GM23338 (cell line): ENCODE measurements around the gene ESPL1. TPM values are rescaled to one million over a fixed set of nuclear protein-coding genes. Genes with fewer than 3 reads are reported as not detected.
A peak's percentile ranks its signal among the peaks of the same experiment; 100 is the strongest.

Source experiments
- ATAC-seq: fragments of 200-7000 bp; cut with Tn5 transposase; 3 replicates; pipeline ENCODE4 v1.9.1; 2020
- DNase-seq: peaks from one replicate; pipeline ENCODE4 v3.0.0-alpha.2; 2015; ENCODE audit warnings: low spot score
- H2AFZ ChIP-seq: fragments of 200-600 bp; sonication (generic); 2 replicates; pipeline ENCODE4 v1.8.0; 2016; ENCODE audit warnings: antibody characterized with exemption, mild to moderate bottlenecking, moderate library complexity
- H3F3A ChIP-seq: fragments of 200-600 bp; sonication (generic); replicated peaks from 2 replicates; pipeline ENCODE4 v1.8.0; 2017; ENCODE audit warnings: antibody characterized with exemption, mixed run types, low read depth
- H3K27ac ChIP-seq: fragments of 200-600 bp; sonication (generic); 2 replicates; pipeline ENCODE4 v1.6.1; 2016; ENCODE audit warnings: low read depth
- H3K27me3 ChIP-seq: fragments of 200-600 bp; sonication (generic); 2 replicates; pipeline ENCODE4 v1.8.0; 2016; ENCODE audit warnings: mild to moderate bottlenecking, mixed run types, moderate library complexity; ENCODE audit not compliant: insufficient read depth
- H3K36me3 ChIP-seq: fragments of 200-600 bp; sonication (generic); 2 replicates; pipeline ENCODE4 v1.8.0; 2016; ENCODE audit warnings: mild to moderate bottlenecking; ENCODE audit not compliant: insufficient read depth
- H3K4me1 ChIP-seq: fragments of 200-600 bp; sonication (generic); 2 replicates; pipeline ENCODE4 v1.8.0; 2016; ENCODE audit warnings: mild to moderate bottlenecking, moderate library complexity; ENCODE audit not compliant: insufficient read depth
- H3K4me2 ChIP-seq: fragments of 200-600 bp; sonication (generic); 2 replicates; pipeline ENCODE4 v1.7.1; 2017; ENCODE audit warnings: mixed run types
- H3K4me3 ChIP-seq: fragments of 200-600 bp; sonication (generic); 2 replicates; pipeline ENCODE4 v1.6.1; 2016; ENCODE audit warnings: mixed run types
- H3K79me2 ChIP-seq: fragments of 200-600 bp; sonication (generic); replicated peaks from 2 replicates; pipeline ENCODE4 v1.8.0; 2017; ENCODE audit warnings: mild to moderate bottlenecking; ENCODE audit not compliant: insufficient read depth
- H3K9me2 ChIP-seq: fragments of 200-600 bp; sonication (generic); 2 replicates; pipeline ENCODE4 v1.8.0; 2017; ENCODE audit not compliant: insufficient read depth
- H4K20me1 ChIP-seq: fragments of 200-600 bp; sonication (generic); replicated peaks from 2 replicates; pipeline ENCODE4 v1.8.0; 2017; ENCODE audit warnings: mild to moderate bottlenecking; ENCODE audit not compliant: insufficient read depth
- H3K27ac Mint-ChIP-seq: 2 replicates; pipeline ENCODE4 v1.8.0; 2020; ENCODE audit warnings: inconsistent platforms, mild to moderate bottlenecking, moderate library complexity, mixed read lengths
- H3K27me3 Mint-ChIP-seq: 3 replicates; pipeline ENCODE4 v1.8.0; 2022; ENCODE audit warnings: low read depth, mild to moderate bottlenecking, moderate library complexity, mixed read lengths, inconsistent platforms; ENCODE audit not compliant: insufficient read depth, poor library complexity
- H3K36me3 Mint-ChIP-seq: 3 replicates; pipeline ENCODE4 v1.8.0; 2021; ENCODE audit warnings: low read depth, mild to moderate bottlenecking, inconsistent platforms, moderate library complexity, mixed read lengths
- H3K4me1 Mint-ChIP-seq: 3 replicates; pipeline ENCODE4 v1.8.0; 2020; ENCODE audit warnings: mild to moderate bottlenecking, inconsistent platforms, mixed read lengths
- H3K4me3 Mint-ChIP-seq: 3 replicates; pipeline ENCODE4 v1.8.0; 2021; ENCODE audit warnings: moderate library complexity, mild to moderate bottlenecking, inconsistent platforms, mixed read lengths
- H3K9me3 Mint-ChIP-seq: 3 replicates; pipeline ENCODE4 v1.8.0; 2020; ENCODE audit warnings: moderate library complexity, mild to moderate bottlenecking, inconsistent platforms, mixed read lengths
- CREB1 ChIP-seq: fragments of 250-450 bp; sonication (Bioruptor Pico); IDR thresholded peaks from 2 replicates; pipeline ENCODE4 v1.5.0; 2020; ENCODE audit warnings: low read depth, mild to moderate bottlenecking, moderate library complexity
- EZH2 ChIP-seq: fragments of 200-600 bp; sonication (generic); IDR thresholded peaks from one replicate; pipeline ENCODE4 v1.8.0; 2017; ENCODE audit warnings: antibody characterized with exemption, mild to moderate bottlenecking, low read depth; ENCODE audit not compliant: unreplicated experiment
- EZH2phosphoT487 ChIP-seq: fragments of 200-600 bp; sonication (generic); IDR thresholded peaks from one replicate; pipeline ENCODE4 v1.8.1; 2018; ENCODE audit warnings: antibody characterized with exemption; ENCODE audit not compliant: unreplicated experiment
- JUNB ChIP-seq: IDR thresholded peaks from one replicate; pipeline ENCODE4 v1.6.1; 2016; ENCODE audit warnings: antibody characterized with exemption; ENCODE audit not compliant: unreplicated experiment
- NANOG ChIP-seq: IDR thresholded peaks from 2 replicates; pipeline ENCODE4 v1.6.1; 2016; ENCODE audit warnings: antibody characterized with exemption, borderline replicate concordance
- POLR2AphosphoS5 ChIP-seq: IDR thresholded peaks from 2 replicates; pipeline ENCODE4 v1.6.1; 2016; ENCODE audit warnings: antibody characterized with exemption, low read depth
- ZNF462 ChIP-seq: fragments of 250-450 bp; sonication (Bioruptor Pico); IDR thresholded peaks from 2 replicates; pipeline ENCODE4 v1.5.0; 2020; ENCODE audit warnings: mild to moderate bottlenecking, moderate library complexity
- polyA plus RNA-seq: library from polyadenylated mRNA; unstranded; fragments of >200 nt; fragmentation: Nextera tagmentation; extraction: Ambion mirVana; gene quantifications from 2 replicates; pipeline ENCODE4 v1.2.1, GENCODE V29; 2016
- total RNA-seq: library from RNA; depleted of rRNA; stranded (reverse); fragments of >200 nt; shearing (Covaris generic); gene quantifications from 2 replicates; pipeline ENCODE4 v1.2.3, GENCODE V29; 2014
- TF ChIP-seq, protein P1 (sequence below): IDR thresholded peaks from 2 replicates; pipeline ENCODE4 v1.6.1; 2016; ENCODE audit warnings: antibody characterized with exemption
- TF ChIP-seq, protein P2 (sequence below), 2 experiments: fragments of 200-600 bp in 1 of 2; sonication (generic) in 1 of 2; conservative IDR thresholded peaks; 2 replicates each; pipeline versions ENCODE4 v1.5.1 to v1.6.1; 2016 to 2017; ENCODE audit warnings: antibody characterized with exemption in 2 of 2, low read depth in 2 of 2, mild to moderate bottlenecking in 2 of 2, moderate library complexity in 1 of 2

Gene ESPL1
- total and polyA plus RNA-seq, 2 experiments from 2014 or later: 13.2 to 56.5 TPM

- Histone ChIP-seq H3K4me2 (no peak overlapping the region), H3F3A (no peaks in the 10 kb centered on the region), H4K20me1 (no peaks in the 10 kb centered on the region), H3K27ac (no peak overlapping the region), H2AFZ (no peak overlapping the region), H3K9me2 (no peaks in the 10 kb centered on the region), H3K36me3 (no peaks in the 10 kb centered on the region), H3K27me3 (no peaks in the 10 kb centered on the region), H3K4me1 (peaks cover 33% of the 10 kb centered on the region), H3K79me2 (no peaks in the 10 kb centered on the region), H3K4me3 (no peak overlapping the region)
- Mint-ChIP-seq H3K27ac (no peak overlapping the region), H3K36me3 (no peaks in the 10 kb centered on the region; the same call in 2 of the 3 replicates), H3K4me1 (peaks cover 44% of the 10 kb centered on the region), H3K4me3 (no peak overlapping the region), H3K27me3 (peaks cover 9% of the 10 kb centered on the region), H3K9me3 (peaks cover 2% of the 10 kb centered on the region; the same call in 1 of the 3 replicates)
- TF ChIP-seq ZNF462 (CRISPR knock-in tag) (no peak), JUNB (no peak), EZH2phosphoT487 (no peak)
- TF ChIP-seq, protein P1, sequence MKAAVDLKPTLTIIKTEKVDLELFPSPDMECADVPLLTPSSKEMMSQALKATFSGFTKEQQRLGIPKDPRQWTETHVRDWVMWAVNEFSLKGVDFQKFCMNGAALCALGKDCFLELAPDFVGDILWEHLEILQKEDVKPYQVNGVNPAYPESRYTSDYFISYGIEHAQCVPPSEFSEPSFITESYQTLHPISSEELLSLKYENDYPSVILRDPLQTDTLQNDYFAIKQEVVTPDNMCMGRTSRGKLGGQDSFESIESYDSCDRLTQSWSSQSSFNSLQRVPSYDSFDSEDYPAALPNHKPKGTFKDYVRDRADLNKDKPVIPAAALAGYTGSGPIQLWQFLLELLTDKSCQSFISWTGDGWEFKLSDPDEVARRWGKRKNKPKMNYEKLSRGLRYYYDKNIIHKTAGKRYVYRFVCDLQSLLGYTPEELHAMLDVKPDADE: no peak
- DNase-seq: no peak
- ATAC-seq: no peak
Measured at GRCh38 chr12:53244337-53244736, 23.8 kb upstream of the ESPL1 start.

DNA sequence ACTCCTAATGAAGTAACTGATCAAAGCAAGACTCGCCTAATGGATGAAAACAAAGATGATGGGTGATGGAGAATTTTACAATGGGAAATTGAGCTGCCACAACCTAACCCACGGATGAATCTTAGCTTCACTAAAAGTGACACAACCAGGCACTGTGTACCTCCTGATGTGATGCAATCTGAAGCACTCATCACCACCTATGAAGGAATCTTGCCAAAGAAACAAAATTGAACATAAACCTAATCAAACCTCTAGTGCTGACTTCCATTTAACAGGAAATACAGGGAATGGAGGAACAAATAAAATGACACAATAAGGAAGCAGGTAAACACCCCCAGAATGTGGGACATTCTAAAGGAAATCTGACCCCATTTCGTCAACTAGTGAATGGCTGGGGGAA is 22.8 kb upstream of the ESPL1 start:
- H3K36me3 Mint-ChIP-seq: no peaks in the 10 kb centered on the region; the same call in 2 of the 3 replicates
- H3K9me3 Mint-ChIP-seq: peaks cover 2% of the 10 kb centered on the region; the same call in 1 of the 3 replicates
- peaks cover 39% of the 10 kb centered on the region for H3K4me1 Mint-ChIP-seq
- no peak for TF ChIP-seq JUNB
- no peak for TF ChIP-seq CREB1 (CRISPR knock-in tag)
- TF ChIP-seq EZH2: no peak
- TF ChIP-seq, protein P2, sequence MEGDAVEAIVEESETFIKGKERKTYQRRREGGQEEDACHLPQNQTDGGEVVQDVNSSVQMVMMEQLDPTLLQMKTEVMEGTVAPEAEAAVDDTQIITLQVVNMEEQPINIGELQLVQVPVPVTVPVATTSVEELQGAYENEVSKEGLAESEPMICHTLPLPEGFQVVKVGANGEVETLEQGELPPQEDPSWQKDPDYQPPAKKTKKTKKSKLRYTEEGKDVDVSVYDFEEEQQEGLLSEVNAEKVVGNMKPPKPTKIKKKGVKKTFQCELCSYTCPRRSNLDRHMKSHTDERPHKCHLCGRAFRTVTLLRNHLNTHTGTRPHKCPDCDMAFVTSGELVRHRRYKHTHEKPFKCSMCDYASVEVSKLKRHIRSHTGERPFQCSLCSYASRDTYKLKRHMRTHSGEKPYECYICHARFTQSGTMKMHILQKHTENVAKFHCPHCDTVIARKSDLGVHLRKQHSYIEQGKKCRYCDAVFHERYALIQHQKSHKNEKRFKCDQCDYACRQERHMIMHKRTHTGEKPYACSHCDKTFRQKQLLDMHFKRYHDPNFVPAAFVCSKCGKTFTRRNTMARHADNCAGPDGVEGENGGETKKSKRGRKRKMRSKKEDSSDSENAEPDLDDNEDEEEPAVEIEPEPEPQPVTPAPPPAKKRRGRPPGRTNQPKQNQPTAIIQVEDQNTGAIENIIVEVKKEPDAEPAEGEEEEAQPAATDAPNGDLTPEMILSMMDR (conservative IDR thresholded peaks at IDR 0.05; ENCODE audit: low read depth in 2 of 2): no peak
- TF ChIP-seq EZH2phosphoT487: no peak
- TF ChIP-seq POLR2AphosphoS5: no peak
- no peak for TF ChIP-seq NANOG

More for the DNA sequence above, 22.8 kb upstream of the ESPL1 start:
- H3K27me3 ChIP-seq: no peaks in the 10 kb centered on the region
- no peaks in the 10 kb centered on the region for H3K36me3 ChIP-seq
- Mint-ChIP-seq H3K27me3 (peaks cover 9% of the 10 kb centered on the region), H3K27ac (no peak overlapping the region), H3K4me3 (no peak overlapping the region)
- H3K4me1 ChIP-seq: peaks cover 33% of the 10 kb centered on the region
- no peaks in the 10 kb centered on the region for H3K79me2 ChIP-seq
- ATAC-seq (no peak), DNase-seq (no peak)
- no peak overlapping the region for H3K27ac ChIP-seq
- H3K4me2 ChIP-seq: no peak overlapping the region
- 0 out of 2 replicates have a peak, but pooled peaks cover 2% of the 10 kb centered on the region for H3F3A ChIP-seq
- H4K20me1 ChIP-seq: no peaks in the 10 kb centered on the region
- H3K4me3 ChIP-seq: no peak overlapping the region
- H3K9me2 ChIP-seq: no peaks in the 10 kb centered on the region
- 0 out of 2 replicates have a peak overlapping the region, but pooled peaks have one; percentile 32 for H2AFZ ChIP-seq
